NCI-H510A (cell line): Measurements from ENCODE around the gene GPR176.

Experiments
- DNase-seq: peaks from one replicate; lab custom pipeline; 2025; lab: John Stamatoyannopoulos, UW

Gene GPR176

GRCh38 chr15:39919748-39920509 is at the start of gene GPR176:
GPR176 (minus strand) TSS chr15:39920266; CDS start chr15:39920026, 240 bp downstream.
- peak; percentile 22 for DNase-seq

GRCh38 chr15:39969002-39969394 is 48.9 kb upstream of the GPR176 start:
- DNase-seq = no peak

- no peak for DNase-seq
These were observed 48.4 kb upstream of the GPR176 start for GRCh38 chr15:39968273-39969001.

- no peak for DNase-seq
These were observed 46.5 kb upstream of the GPR176 start for GRCh38 chr15:39966521-39966920.

GRCh38 chr15:39963786-39964185 is 43.7 kb upstream of the GPR176 start:
- DNase-seq = no peak

GRCh38 chr15:39961051-39961450 is 41.0 kb upstream of the GPR176 start:
- no peak for DNase-seq

GRCh38 chr15:39960411-39960810 is 40.3 kb upstream of the GPR176 start:
- DNase-seq = no peak

GRCh38 chr15:39959411-39959810 is 39.3 kb upstream of the GPR176 start:
- DNase-seq = no peak

GRCh38 chr15:39957481-39957880 is 37.4 kb upstream of the GPR176 start:
- no peak for DNase-seq

GRCh38 chr15:39953521-39953920 is 33.5 kb upstream of the GPR176 start:
- no peak for DNase-seq

- no peak for DNase-seq
These were observed 31.5 kb upstream of the GPR176 start for GRCh38 chr15:39951561-39951960.

- no peak for DNase-seq
These were observed 28.8 kb upstream of the GPR176 start for GRCh38 chr15:39948817-39949216.

GRCh38 chr15:39947401-39948197 is 27.5 kb upstream of the GPR176 start:
- no peak for DNase-seq

GRCh38 chr15:39946862-39947261 is 26.8 kb upstream of the GPR176 start:
- DNase-seq = no peak

GRCh38 chr15:39944726-39945125 is 24.7 kb upstream of the GPR176 start:
- DNase-seq = no peak

- no peak for DNase-seq
These were observed 22.7 kb upstream of the GPR176 start for GRCh38 chr15:39942753-39943150.

- DNase-seq = no peak
These were observed 22.2 kb upstream of the GPR176 start for GRCh38 chr15:39942101-39942752.

GRCh38 chr15:39939487-39940452 is 19.7 kb upstream of the GPR176 start:
- DNase-seq = no peak

- DNase-seq = no peak
These were observed 17.6 kb upstream of the GPR176 start for GRCh38 chr15:39937696-39938095.

GRCh38 chr15:39936681-39937080 is 16.6 kb upstream of the GPR176 start:
- DNase-seq = no peak

- no peak for DNase-seq
These were observed 16.1 kb upstream of the GPR176 start for GRCh38 chr15:39936187-39936586.
